HepG2 (cell line): ENCODE data around the gene MMUT. TPM values are rescaled to one million over a fixed set of nuclear protein-coding genes. Genes with fewer than 3 reads are reported as not detected.

ENCODE experiments used
- ATAC-seq: fragments of 200-7000 bp; cut with Tn5 transposase; 3 replicates; pipeline ENCODE4 v1.9.1; 2020; ENCODE audit warnings: mild to moderate bottlenecking, moderate library complexity
- BruUV-seq: library from RNA; stranded (reverse); fragments of 400-500 nt; replicated peaks from 2 replicates; lab custom pipeline; 2021; lab: Mats Ljungman, UMichigan
- CTCF ChIA-PET: fragments of 300-600 bp; formaldehyde crosslinking; extraction: SDS; loops from one replicate; lab custom pipeline; 2021; ENCODE audit warnings: low total read pairs, inconsistent platforms, low intra/inter-chr PET ratio; lab: Yijun Ruan, JAX
- POLR2A ChIA-PET: fragments of 350-600 bp; sonication (Branson Sonifier 250); formaldehyde crosslinking; loops from one replicate; lab custom pipeline; 2020; ENCODE audit warnings: antibody characterized with exemption, inconsistent platforms; lab: Yijun Ruan, JAX
- DNase-seq: peaks from one replicate; pipeline ENCODE4 v3.0.0-alpha.2; 2015; ENCODE audit warnings: low spot score
- FAIRE-seq: peaks from 3 replicates; lab custom pipeline; 2011; peaks lifted over from hg19 to GRCh38; lab: Jason Lieb, UNC
- H2AFZ ChIP-seq: one replicate; pipeline ENCODE4 v1.6.1; 2011; ENCODE audit warnings: low read length, inconsistent platforms
- H3K27ac ChIP-seq: fragments of 300-600 bp; 3 replicates; pipeline ENCODE4 v1.8.0; 2011; ENCODE audit warnings: mixed run types, mild to moderate bottlenecking, mixed read lengths, low read length, inconsistent platforms; ENCODE audit not compliant: insufficient read depth; ENCODE audit errors: extremely low read length
- H3K27me3 ChIP-seq, 2 experiments: fragments of 200-600 bp in 1 of 2; 2 replicates in 1 of 2; 3 replicates in 1 of 2; pipeline versions ENCODE4 v1.6.0 to v1.8.0; 2011; ENCODE audit warnings: low read length in 2 of 2, mild to moderate bottlenecking in 2 of 2, moderate library complexity in 2 of 2, inconsistent platforms in 1 of 2; ENCODE audit not compliant: insufficient read depth in 2 of 2, control insufficient read depth in 1 of 2
- H3K36me3 ChIP-seq, 2 experiments: fragments of 200-600 bp in 1 of 2; replicated peaks in 1 of 2; 2 replicates in 1 of 2; 3 replicates in 1 of 2; pipeline versions ENCODE4 v1.5.1 to v1.8.0; 2011; ENCODE audit warnings: low read length in 2 of 2, inconsistent platforms in 1 of 2; ENCODE audit not compliant: insufficient read depth in 2 of 2, control insufficient read depth in 1 of 2
- H3K4me1 ChIP-seq: 2 replicates; pipeline ENCODE4 v1.5.1; 2012; ENCODE audit warnings: low read length, inconsistent platforms; ENCODE audit not compliant: insufficient read depth
- H3K4me2 ChIP-seq: 2 replicates; pipeline ENCODE4 v1.6.0; 2011; ENCODE audit warnings: low read depth, low read length, inconsistent platforms
- H3K4me3 ChIP-seq, 3 experiments: fragments of 200-600 bp in 1 of 3; sonication (generic), shearing (Covaris generic) in 1 of 3; replicated peaks in 1 of 3; 2 replicates each; pipeline ENCODE4 v1.5.1; 2011 to 2016; ENCODE audit warnings: low read length in 3 of 3, inconsistent platforms in 2 of 3, low read depth in 2 of 3, mild to moderate bottlenecking in 2 of 3, control low read depth in 1 of 3, mixed read lengths in 1 of 3; ENCODE audit not compliant: insufficient read depth in 1 of 3
- H3K79me2 ChIP-seq: one replicate; pipeline ENCODE4 v1.6.1; 2011; ENCODE audit warnings: low read length, inconsistent platforms; ENCODE audit not compliant: insufficient read depth
- H3K9ac ChIP-seq: 2 replicates; pipeline ENCODE4 v1.6.0; 2011; ENCODE audit warnings: mild to moderate bottlenecking, low read depth, low read length, inconsistent platforms; ENCODE audit not compliant: insufficient read depth
- H3K9me3 ChIP-seq: 2 replicates; pipeline ENCODE4 v1.5.1; 2012; ENCODE audit warnings: mild to moderate bottlenecking, low read length
- H4K20me1 ChIP-seq: 2 replicates; pipeline ENCODE4 v1.6.0; 2011; ENCODE audit warnings: inconsistent platforms, mild to moderate bottlenecking, low read length, moderate library complexity; ENCODE audit not compliant: insufficient read depth
- CCDC6 ChIP-seq: sonication (generic); formaldehyde crosslinking; IDR thresholded peaks from 2 replicates; pipeline ENCODE4 v1.8.1; 2022; ENCODE audit warnings: mild to moderate bottlenecking, missing genetic modification reagents, moderate library complexity
- DDIT3 ChIP-seq: sonication (generic); formaldehyde crosslinking; IDR thresholded peaks from 2 replicates; pipeline ENCODE4 v1.4.0; 2020; ENCODE audit warnings: mild to moderate bottlenecking, missing genetic modification reagents
- DPF2 ChIP-seq: sonication (generic); formaldehyde crosslinking; IDR thresholded peaks from 2 replicates; pipeline ENCODE4 v1.4.0; 2020; ENCODE audit warnings: mild to moderate bottlenecking, low read depth, missing genetic modification reagents, borderline replicate concordance
- ETS1 ChIP-seq: sonication (generic); formaldehyde crosslinking; IDR thresholded peaks from 2 replicates; pipeline ENCODE4 v1.4.0; 2020; ENCODE audit warnings: missing genetic modification reagents
- FOXA1 ChIP-seq, 2 experiments: fragments of 450-650 bp in 1 of 2; sonication (generic) in 1 of 2; formaldehyde crosslinking in 1 of 2; IDR thresholded peaks; 2 replicates each; pipeline versions ENCODE4 v1.4.0 to v1.6.1; 2016 to 2020; ENCODE audit warnings: missing genetic modification reagents in 1 of 2
- FOXP4 ChIP-seq: sonication (generic); formaldehyde crosslinking; IDR thresholded peaks from 2 replicates; pipeline ENCODE4 v1.4.0; 2020; ENCODE audit warnings: missing genetic modification reagents
- HOXA9 ChIP-seq: sonication (generic); formaldehyde crosslinking; IDR thresholded peaks from 2 replicates; pipeline ENCODE4 v1.8.1; 2022; ENCODE audit warnings: missing genetic modification reagents, mild to moderate bottlenecking, moderate library complexity, borderline replicate concordance
- KLF12 ChIP-seq: sonication (generic); formaldehyde crosslinking; IDR thresholded peaks from 2 replicates; pipeline ENCODE4 v1.4.0; 2020; ENCODE audit warnings: missing genetic modification reagents, borderline replicate concordance
- NONO ChIP-seq, 2 experiments: fragments of 450-650 bp in 1 of 2; sonication (generic) in 1 of 2; formaldehyde crosslinking in 1 of 2; IDR thresholded peaks in 1 of 2; conservative IDR thresholded peaks in 1 of 2; 2 replicates each; pipeline versions ENCODE4 v1.6.1 to v1.8.0; 2017 to 2022; ENCODE audit warnings: mild to moderate bottlenecking in 1 of 2, missing genetic modification reagents in 1 of 2, moderate library complexity in 1 of 2
- PHF5A ChIP-seq: IDR thresholded peaks from one replicate; pipeline ENCODE4 v1.6.1; 2018; ENCODE audit warnings: low read depth, missing genetic modification reagents; ENCODE audit not compliant: unreplicated experiment
- SATB2 ChIP-seq: sonication (generic); formaldehyde crosslinking; IDR thresholded peaks from 2 replicates; pipeline ENCODE4 v1.5.0; 2020; ENCODE audit warnings: missing genetic modification reagents
- SMAD3 ChIP-seq: sonication (generic); formaldehyde crosslinking; IDR thresholded peaks from 2 replicates; pipeline ENCODE4 v1.4.0; 2020; ENCODE audit warnings: missing genetic modification reagents
- TBP ChIP-seq: sonication (generic); formaldehyde crosslinking; IDR thresholded peaks from 2 replicates; pipeline ENCODE4 v1.5.0; 2020; ENCODE audit warnings: missing genetic modification reagents
- TEF ChIP-seq: sonication (generic); formaldehyde crosslinking; IDR thresholded peaks from 2 replicates; pipeline ENCODE4 v1.5.0; 2020; ENCODE audit warnings: missing genetic modification reagents
- TFDP1 ChIP-seq: IDR thresholded peaks from 2 replicates; pipeline ENCODE4 v1.6.1; 2016; ENCODE audit warnings: missing compliant biosample characterization, missing genetic modification reagents, borderline replicate concordance
- ZNF335 ChIP-seq: sonication (generic); formaldehyde crosslinking; IDR thresholded peaks from 2 replicates; pipeline ENCODE4 v1.4.0; 2020; ENCODE audit warnings: missing genetic modification reagents
- ZNF546 ChIP-seq: sonication (generic); formaldehyde crosslinking; conservative IDR thresholded peaks from 2 replicates; pipeline ENCODE4 v1.8.1; 2023; ENCODE audit warnings: mild to moderate bottlenecking, missing genetic modification reagents
- ZNF563 ChIP-seq: sonication (generic); formaldehyde crosslinking; IDR thresholded peaks from 2 replicates; pipeline ENCODE4 v1.8.0; 2022; ENCODE audit warnings: mild to moderate bottlenecking, moderate library complexity, missing genetic modification reagents
- WGBS: methylation state at CpG from one replicate; pipeline ENCODE4 v1.1.6; 2017; ENCODE audit warnings: low lambda C conversion rate; 5-methylcytosine and 5-hydroxymethylcytosine counted together
- in situ Hi-C: cut with HindIII; loops from 2 replicates; pipeline ENCODE4 v1.10.0; 2017; ENCODE audit warnings: low pct_unique_long_range_greater_than_20kb; ENCODE audit not compliant: extremely low pct_ligation_motif_present
- intact Hi-C: fragments of 100-400 bp; cut with micrococcal nuclease; formaldehyde crosslinking; loops from one replicate; pipeline ENCODE4 v1.10.0; 2022; ENCODE audit not compliant: unreplicated experiment
- polyA plus RNA-seq, 8 experiments: library from polyadenylated mRNA; depleted of rRNA in 3 of 8; stranded (reverse) in 7 of 8; unstranded in 1 of 8; fragments of >200 nt; fragmentation: Illumina TruSeq in 4 of 8; extraction: Trizol in 4 of 8; gene quantifications; 2 replicates each; pipeline versions ENCODE4 v1.2.1 to v1.2.3, GENCODE V29; 2011 to 2016; ENCODE audit warnings: low read depth in 4 of 8, missing spikeins in 1 of 8, mixed read lengths in 1 of 8; ENCODE audit not compliant: insufficient read depth in 1 of 8
- total RNA-seq, 5 experiments: library from RNA; depleted of rRNA; stranded (reverse); fragments of >200 nt; fragmentation: Illumina TruSeq; extraction: Trizol; gene quantifications; 2 replicates each; pipeline ENCODE4 v1.2.3, GENCODE V29; 2016; ENCODE audit warnings: low read depth in 1 of 5
- TF ChIP-seq, protein P1 (sequence below): sonication (generic); formaldehyde crosslinking; conservative IDR thresholded peaks from 2 replicates; pipeline ENCODE4 v1.8.1; 2023; ENCODE audit warnings: missing genetic modification reagents

The MMUT gene
- total and polyA plus RNA-seq, 2 of the 13 experiments (the other 11 are each of a cell fraction or from before 2014, with no cell fraction given) = 16.1 to 20.5 TPM

GRCh38 chr6:49499623-49500022, 36.6 kb upstream of the MMUT start, which contains the start of gene GLYATL3:
Gene GLYATL3, plus strand, starts transcription at chr6:49499923. Its CDS starts 12,068 bp downstream, at chr6:49511991.
- Histone ChIP-seq H2AFZ (no peak within 1 kb of the TSS), H4K20me1 (no peaks in the 10 kb centered on the region), H3K27me3 (no peaks in the 10 kb centered on the region), H3K36me3 (no peaks in the 10 kb centered on the region; a peak in 1 of 5 replicates), H3K4me2 (no peak within 1 kb of the TSS), H3K27ac (no peak within 1 kb of the TSS), H3K79me2 (no peaks in the 10 kb centered on the region), H3K9ac (no peak within 1 kb of the TSS), H3K4me1 (no peaks in the 10 kb centered on the region), H3K4me3 (no peak within 1 kb of the TSS), H3K9me3 (no peaks in the 10 kb centered on the region)
- in situ Hi-C loops (no loop called here), intact Hi-C loops (no loop called here)
- ChIA-PET CTCF (no interaction called here), POLR2A (no interaction called here)
- ATAC-seq (no peak), FAIRE-seq (no peak), DNase-seq (no peak)
- no peak for TF ChIP-seq DDIT3
- no peak for TF ChIP-seq SATB2 (CRISPR knock-in tag)
- no peak for TF ChIP-seq ZNF563 (CRISPR knock-in tag)
- no peak for TF ChIP-seq TFDP1 (CRISPR knock-in tag)
- TF ChIP-seq CCDC6 = no peak
- TF ChIP-seq SMAD3 (CRISPR knock-in tag) = no peak
- TF ChIP-seq NONO (IDR thresholded peaks at IDR 0.05) = no peak
- TF ChIP-seq NONO (CRISPR knock-in tag; conservative IDR thresholded peaks at IDR 0.05) = no peak
- no peak for TF ChIP-seq TBP (CRISPR knock-in tag)
- TF ChIP-seq ZNF546 (CRISPR knock-in tag) = no peak
- TF ChIP-seq FOXA1 (IDR thresholded peaks at IDR 0.05) = no peak
- TF ChIP-seq FOXA1 (CRISPR knock-in tag; IDR thresholded peaks at IDR 0.05) = no peak
- no peak for TF ChIP-seq FOXP4 (CRISPR knock-in tag)
- TF ChIP-seq ZNF335 (CRISPR knock-in tag) = no peak
- TF ChIP-seq TEF = no peak
- TF ChIP-seq PHF5A (CRISPR knock-in tag) = no peak
- no peak for TF ChIP-seq HOXA9 (CRISPR knock-in tag)
- TF ChIP-seq, protein P1, sequence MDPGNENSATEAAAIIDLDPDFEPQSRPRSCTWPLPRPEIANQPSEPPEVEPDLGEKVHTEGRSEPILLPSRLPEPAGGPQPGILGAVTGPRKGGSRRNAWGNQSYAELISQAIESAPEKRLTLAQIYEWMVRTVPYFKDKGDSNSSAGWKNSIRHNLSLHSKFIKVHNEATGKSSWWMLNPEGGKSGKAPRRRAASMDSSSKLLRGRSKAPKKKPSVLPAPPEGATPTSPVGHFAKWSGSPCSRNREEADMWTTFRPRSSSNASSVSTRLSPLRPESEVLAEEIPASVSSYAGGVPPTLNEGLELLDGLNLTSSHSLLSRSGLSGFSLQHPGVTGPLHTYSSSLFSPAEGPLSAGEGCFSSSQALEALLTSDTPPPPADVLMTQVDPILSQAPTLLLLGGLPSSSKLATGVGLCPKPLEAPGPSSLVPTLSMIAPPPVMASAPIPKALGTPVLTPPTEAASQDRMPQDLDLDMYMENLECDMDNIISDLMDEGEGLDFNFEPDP (CRISPR knock-in tag) = no peak
- TF ChIP-seq ETS1 (CRISPR knock-in tag) = no peak
- no peak for TF ChIP-seq KLF12 (CRISPR knock-in tag)
- TF ChIP-seq DPF2 = no peak
- BruUV-seq = no TSS peak
- WGBS = 88% methylated on average over 2 of the region's 2 CpGs
